Left ventricle myocardium inferior (tissue), 1 donor: ENCODE results near the gene PSMD1. TPM values are rescaled to one million over a fixed set of nuclear protein-coding genes. Genes with fewer than 3 reads are reported as not detected.

ENCODE experiments used
- DNase-seq: peaks from one replicate; pipeline ENCODE4 v3.0.0-alpha.2; 2020
- H3K27ac ChIP-seq: fragments of 200-600 bp; replicated peaks from 2 replicates; pipeline ENCODE4 v1.8.0; 2021
- H3K27me3 ChIP-seq: fragments of 200-600 bp; 2 replicates; pipeline ENCODE4 v1.8.0; 2021; ENCODE audit warnings: low read depth
- H3K36me3 ChIP-seq: fragments of 200-600 bp; 2 replicates; pipeline ENCODE4 v1.8.0; 2021
- H3K4me1 ChIP-seq: fragments of 200-600 bp; 2 replicates; pipeline ENCODE4 v1.8.0; 2021
- H3K4me3 ChIP-seq: fragments of 200-600 bp; 2 replicates; pipeline ENCODE4 v1.8.0; 2021; ENCODE audit warnings: mild to moderate bottlenecking, moderate library complexity
- H3K9me3 ChIP-seq: fragments of 200-600 bp; replicated peaks from 2 replicates; pipeline ENCODE4 v1.8.0; 2021
- intact Hi-C: fragments of 100-400 bp; cut with micrococcal nuclease; formaldehyde crosslinking; loops from one replicate; pipeline ENCODE4 v1.11.0; 2022
- total RNA-seq: library from RNA; stranded (reverse); fragmentation: NEBNext Ultra II Directional; extraction: Animal tissue kit (Norgen Biotek cat#: 25700); gene quantifications from one replicate; pipeline ENCODE4 v1.2.1, GENCODE V29; 2021
- TF ChIP-seq, protein P1 (sequence below): fragments of 200-600 bp; IDR thresholded peaks from 2 replicates; pipeline ENCODE4 v1.8.0; 2021; ENCODE audit warnings: antibody characterized with exemption, mild to moderate bottlenecking, borderline replicate concordance
- donor health status: DM: no; HTN: yes; CAD: no; lungs with severe emphysema.

Gene PSMD1
- total RNA-seq, 1 donor from 2014 or later: 90.5 TPM

- Histone ChIP-seq H3K27me3 (no peaks in the 10 kb centered on the region), H3K27ac (no peak overlapping the region), H3K4me1 (no peaks in the 10 kb centered on the region), H3K9me3 (no peaks in the 10 kb centered on the region), H3K36me3 (no peaks in the 10 kb centered on the region), H3K4me3 (no peak overlapping the region)
- intact Hi-C loops: no loop called here
- DNase-seq: no peak
- TF ChIP-seq, protein P1, sequence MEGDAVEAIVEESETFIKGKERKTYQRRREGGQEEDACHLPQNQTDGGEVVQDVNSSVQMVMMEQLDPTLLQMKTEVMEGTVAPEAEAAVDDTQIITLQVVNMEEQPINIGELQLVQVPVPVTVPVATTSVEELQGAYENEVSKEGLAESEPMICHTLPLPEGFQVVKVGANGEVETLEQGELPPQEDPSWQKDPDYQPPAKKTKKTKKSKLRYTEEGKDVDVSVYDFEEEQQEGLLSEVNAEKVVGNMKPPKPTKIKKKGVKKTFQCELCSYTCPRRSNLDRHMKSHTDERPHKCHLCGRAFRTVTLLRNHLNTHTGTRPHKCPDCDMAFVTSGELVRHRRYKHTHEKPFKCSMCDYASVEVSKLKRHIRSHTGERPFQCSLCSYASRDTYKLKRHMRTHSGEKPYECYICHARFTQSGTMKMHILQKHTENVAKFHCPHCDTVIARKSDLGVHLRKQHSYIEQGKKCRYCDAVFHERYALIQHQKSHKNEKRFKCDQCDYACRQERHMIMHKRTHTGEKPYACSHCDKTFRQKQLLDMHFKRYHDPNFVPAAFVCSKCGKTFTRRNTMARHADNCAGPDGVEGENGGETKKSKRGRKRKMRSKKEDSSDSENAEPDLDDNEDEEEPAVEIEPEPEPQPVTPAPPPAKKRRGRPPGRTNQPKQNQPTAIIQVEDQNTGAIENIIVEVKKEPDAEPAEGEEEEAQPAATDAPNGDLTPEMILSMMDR: no peak
Measured at GRCh38 chr2:231218366-231218765, 161.7 kb downstream of the PSMD1 start.

DNA sequence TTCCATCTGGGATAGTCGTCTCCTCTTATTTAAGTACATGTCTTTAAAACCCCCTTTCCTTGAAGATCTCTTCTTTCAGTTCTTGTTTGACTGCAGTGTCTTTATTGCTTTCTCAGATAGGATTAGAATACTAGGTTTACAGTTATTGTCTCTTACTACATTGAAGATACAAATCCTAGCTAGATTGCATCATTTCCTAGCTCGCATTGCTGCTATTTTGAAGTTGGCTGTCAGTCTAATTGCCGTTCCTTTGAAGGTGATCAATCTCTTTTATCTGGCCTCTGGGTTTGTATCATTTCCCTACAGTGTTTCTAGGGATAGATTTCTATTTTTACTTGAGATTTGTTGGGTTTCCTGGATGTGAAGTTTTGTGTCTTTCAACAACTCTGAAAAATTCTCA is 162.6 kb downstream of the PSMD1 start:
- TF ChIP-seq, protein P1: no peak
- no peaks in the 10 kb centered on the region for H3K9me3 ChIP-seq
- H3K4me3 ChIP-seq: no peak overlapping the region
- intact Hi-C loops: no loop called here
- no peak for DNase-seq
- no peaks in the 10 kb centered on the region for H3K4me1 ChIP-seq
- no peaks in the 10 kb centered on the region for H3K36me3 ChIP-seq
- H3K27me3 ChIP-seq: no peaks in the 10 kb centered on the region
- no peak overlapping the region for H3K27ac ChIP-seq

DNA sequence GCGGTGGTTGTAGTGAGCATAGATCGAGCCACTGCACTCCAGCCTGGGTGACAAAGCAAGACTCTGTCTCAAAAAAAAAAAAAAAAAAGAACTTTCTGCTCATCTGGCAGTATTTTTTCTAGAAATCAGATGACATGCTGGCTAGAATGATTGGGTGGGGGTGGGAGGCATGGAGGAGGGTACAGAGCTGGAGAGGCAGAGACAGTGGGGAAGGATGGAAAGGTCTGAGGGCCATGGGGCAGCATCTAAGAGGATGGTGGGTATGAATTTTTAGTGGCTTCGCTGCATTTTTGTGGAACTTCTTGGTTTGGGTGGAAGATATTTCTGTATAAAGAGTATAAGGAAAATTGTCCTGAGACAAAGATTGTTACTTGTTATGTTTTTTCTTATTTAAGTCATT is 165.1 kb downstream of the PSMD1 start:
- H3K27ac ChIP-seq: no peak overlapping the region

More for the DNA sequence above, 165.1 kb downstream of the PSMD1 start:
- no peaks in the 10 kb centered on the region for H3K9me3 ChIP-seq
- intact Hi-C loops: loop anchor here (10.0 kb wide), 1 partner anchor 193 kb away; no protein-coding TSS in a partner anchor
- H3K27me3 ChIP-seq: no peaks in the 10 kb centered on the region
- no peak overlapping the region for H3K4me3 ChIP-seq
- no peaks in the 10 kb centered on the region for H3K4me1 ChIP-seq
- no peak for DNase-seq
- H3K36me3 ChIP-seq: no peaks in the 10 kb centered on the region
- TF ChIP-seq, protein P1: no peak

Other genes starting within 250 kb of the PSMD1 start
- 25.5 TPM for gene ITM2C, start 191.9 kb upstream of the PSMD1 start, total RNA-seq
- not detected for gene GPR55, start 131.6 kb upstream of the PSMD1 start, total RNA-seq
- not detected for gene SPATA3, start 60.7 kb upstream of the PSMD1 start, total RNA-seq
- 0.05 TPM for gene C2orf72, start 19.3 kb upstream of the PSMD1 start, total RNA-seq
- 1.5 TPM for gene HTR2B, start 68.2 kb downstream of the PSMD1 start, total RNA-seq
- gene ARMC9, start 141.8 kb downstream of the PSMD1 start, total RNA-seq: 3.1 TPM